A549 (cell line): ENCODE measurements around the gene GRM7. TPM values are rescaled to one million over a fixed set of nuclear protein-coding genes. Genes with fewer than 3 reads are reported as not detected.

Experiments used
- ATAC-seq, 2 experiments: fragments of 200-7000 bp in 1 of 2; fragments of >200 bp in 1 of 2; cut with Nextera tagmentation in 1 of 2; cut with Tn5 transposase in 1 of 2; 3 replicates each; pipeline versions ENCODE4 v1.8.0 to v1.9.1; 2018 to 2020; ENCODE audit warnings: mild to moderate bottlenecking in 1 of 2, moderate library complexity in 1 of 2
- CTCF ChIA-PET: fragments of 300-600 bp; sonication (Branson Sonifier 250); formaldehyde crosslinking; extraction: SDS; loops from one replicate; lab custom pipeline; 2021; ENCODE audit warnings: antibody characterized with exemption, inconsistent platforms; lab: Yijun Ruan, JAX
- POLR2A ChIA-PET: fragments of 350-600 bp; formaldehyde crosslinking; extraction: SDS; loops from one replicate; lab custom pipeline; 2021; ENCODE audit warnings: antibody characterized with exemption, inconsistent platforms; lab: Yijun Ruan, JAX
- DNase-seq, 2 experiments: peaks; one replicate each; pipeline versions ENCODE4 v3.0.0 to v3.0.0-alpha.2; 2011 to 2016; ENCODE audit warnings: low read depth in 1 of 2, low spot score in 1 of 2
- FAIRE-seq: peaks from 2 replicates; lab custom pipeline; 2011; peaks lifted over from hg19 to GRCh38; lab: Jason Lieb, UNC
- H3K27ac ChIP-seq, 2 experiments: fragments of >200 bp; sonication (Bioruptor Twin); formaldehyde crosslinking; 3 replicates each; pipeline ENCODE4 v1.5.1; 2016 to 2017
- H3K4me1 ChIP-seq: fragments of >200 bp; sonication (Bioruptor Twin); formaldehyde crosslinking; 3 replicates; pipeline ENCODE4 v1.6.1; 2016
- H3K4me2 ChIP-seq: fragments of >200 bp; sonication (Bioruptor Twin); formaldehyde crosslinking; 3 replicates; pipeline ENCODE4 v1.6.1; 2016
- H3K4me3 ChIP-seq: fragments of >200 bp; sonication (Bioruptor Twin); formaldehyde crosslinking; 3 replicates; pipeline ENCODE4 v1.5.1; 2016
- H3K9me3 ChIP-seq: fragments of >200 bp; sonication (Bioruptor Twin); formaldehyde crosslinking; 3 replicates; pipeline ENCODE4 v1.6.1; 2016
- ATOH8 ChIP-seq: fragments of 250-450 bp; sonication (Bioruptor Pico); IDR thresholded peaks from 2 replicates; pipeline ENCODE4 v1.5.0; 2020; ENCODE audit warnings: low read depth, mild to moderate bottlenecking, moderate library complexity
- BCL3 ChIP-seq: fragments of >200 bp; sonication (Bioruptor Twin); formaldehyde crosslinking; IDR thresholded peaks from 3 replicates; pipeline ENCODE4 v1.6.1; 2016
- CBX2 ChIP-seq: fragments of 200-600 bp; sonication (generic); IDR thresholded peaks from 2 replicates; pipeline ENCODE4 v1.6.1; 2016; ENCODE audit warnings: low read depth, mild to moderate bottlenecking, borderline replicate concordance
- CEBPB ChIP-seq, 2 experiments: fragments of >200 bp in 1 of 2; sonication (Bioruptor Twin) in 1 of 2; formaldehyde crosslinking in 1 of 2; IDR thresholded peaks; 2 replicates each; pipeline ENCODE4 v1.6.1; 2012 to 2016
- CHD2 ChIP-seq: fragments of 150-350 bp; IDR thresholded peaks from 2 replicates; pipeline ENCODE4 v1.6.1; 2014; ENCODE audit warnings: low read length; ENCODE audit not compliant: partially characterized antibody
- CHD4 ChIP-seq: fragments of 200-600 bp; sonication (generic); IDR thresholded peaks from 2 replicates; pipeline ENCODE4 v1.6.1; 2016; ENCODE audit warnings: antibody characterized with exemption, mild to moderate bottlenecking, borderline replicate concordance
- CTCF ChIP-seq: fragments of >200 bp; sonication (Bioruptor Twin); formaldehyde crosslinking; IDR thresholded peaks from 3 replicates; pipeline ENCODE4 v1.5.1; 2016
- E2F6 ChIP-seq: IDR thresholded peaks from 2 replicates; pipeline ENCODE4 v1.6.1; 2012; ENCODE audit warnings: low read depth, borderline replicate concordance
- EHF ChIP-seq: fragments of 250-450 bp; sonication (Bioruptor Pico); IDR thresholded peaks from 2 replicates; pipeline ENCODE4 v1.5.0; 2020; ENCODE audit warnings: mild to moderate bottlenecking
- EHMT2 ChIP-seq: fragments of 200-600 bp; sonication (generic); IDR thresholded peaks from 2 replicates; pipeline ENCODE4 v1.6.1; 2016; ENCODE audit warnings: antibody characterized with exemption, low read depth, mild to moderate bottlenecking, moderate library complexity
- ESRRA ChIP-seq: fragments of 150-350 bp; IDR thresholded peaks from 2 replicates; pipeline ENCODE4 v1.6.1; 2014; ENCODE audit warnings: mild to moderate bottlenecking, low read length, borderline replicate concordance
- FOSL2 ChIP-seq, 2 experiments: fragments of 450-650 bp in 1 of 2; fragments of >200 bp in 1 of 2; sonication (Bioruptor Twin) in 1 of 2; formaldehyde crosslinking; IDR thresholded peaks; 2 replicates each; pipeline versions ENCODE4 v1.5.0 to v1.6.1; 2016 to 2020; ENCODE audit warnings: mild to moderate bottlenecking in 1 of 2, moderate library complexity in 1 of 2
- FOXS1 ChIP-seq: fragments of 250-450 bp; sonication (Bioruptor Pico); IDR thresholded peaks from 2 replicates; pipeline ENCODE4 v1.5.0; 2020; ENCODE audit warnings: mild to moderate bottlenecking, moderate library complexity
- GATA3 ChIP-seq: IDR thresholded peaks from 2 replicates; pipeline ENCODE4 v1.6.1; 2012; ENCODE audit warnings: borderline replicate concordance
- HMGXB4 ChIP-seq: fragments of 250-450 bp; sonication (Bioruptor Pico); IDR thresholded peaks from 2 replicates; pipeline ENCODE4 v1.5.0; 2021; ENCODE audit warnings: mild to moderate bottlenecking, moderate library complexity, borderline replicate concordance
- JUN ChIP-seq, 2 experiments: fragments of >200 bp; sonication (Bioruptor Twin); formaldehyde crosslinking; IDR thresholded peaks; 2 replicates in 1 of 2; 3 replicates in 1 of 2; pipeline ENCODE4 v1.6.1; 2016 to 2017
- JUNB ChIP-seq: fragments of >200 bp; sonication (Bioruptor Twin); formaldehyde crosslinking; IDR thresholded peaks from 2 replicates; pipeline ENCODE4 v1.6.1; 2016
- MAFK ChIP-seq: fragments of 450-650 bp; IDR thresholded peaks from 2 replicates; pipeline ENCODE4 v1.6.1; 2014; ENCODE audit not compliant: partially characterized antibody
- MAZ ChIP-seq: fragments of 150-350 bp; IDR thresholded peaks from 2 replicates; pipeline ENCODE4 v1.6.1; 2014; ENCODE audit warnings: antibody characterized with exemption, low read depth, low read length, borderline replicate concordance
- NFE2L2 ChIP-seq: fragments of 150-350 bp; conservative IDR thresholded peaks from 2 replicates; pipeline ENCODE4 v1.6.1; 2014; ENCODE audit warnings: low read length
- NPAS2 ChIP-seq: fragments of 250-450 bp; sonication (Bioruptor Pico); IDR thresholded peaks from 2 replicates; pipeline ENCODE4 v1.8.0; 2022; ENCODE audit warnings: mild to moderate bottlenecking, moderate library complexity, borderline replicate concordance
- POLR2A ChIP-seq: IDR thresholded peaks from 2 replicates; pipeline ENCODE4 v1.6.1; 2012; ENCODE audit warnings: mild to moderate bottlenecking, low read length
- RAD21 ChIP-seq, 2 experiments: fragments of >200 bp in 1 of 2; sonication (Bioruptor Twin) in 1 of 2; formaldehyde crosslinking in 1 of 2; IDR thresholded peaks in 1 of 2; conservative IDR thresholded peaks in 1 of 2; 2 replicates in 1 of 2; 3 replicates in 1 of 2; pipeline ENCODE4 v1.6.1; 2012 to 2018; ENCODE audit warnings: inconsistent platforms in 1 of 2
- SMC3 ChIP-seq: fragments of >200 bp; sonication (Bioruptor Twin); formaldehyde crosslinking; IDR thresholded peaks from 3 replicates; pipeline ENCODE4 v1.6.1; 2018; ENCODE audit warnings: inconsistent platforms
- SREBF2 ChIP-seq: fragments of 450-650 bp; IDR thresholded peaks from 2 replicates; pipeline ENCODE4 v1.6.1; 2014; ENCODE audit warnings: mild to moderate bottlenecking, moderate library complexity
- TP53 ChIP-seq: fragments of 250-450 bp; sonication (Bioruptor Pico); IDR thresholded peaks from 2 replicates; pipeline ENCODE4 v1.5.0; 2021; ENCODE audit warnings: mild to moderate bottlenecking, moderate library complexity
- ZC3H11A ChIP-seq: fragments of 450-650 bp; IDR thresholded peaks from 2 replicates; pipeline ENCODE4 v1.6.1; 2014; ENCODE audit warnings: antibody characterized with exemption, mild to moderate bottlenecking
- ZFP36 ChIP-seq: fragments of 450-650 bp; IDR thresholded peaks from 2 replicates; pipeline ENCODE4 v1.6.1; 2014; ENCODE audit warnings: borderline replicate concordance; ENCODE audit not compliant: partially characterized antibody
- ZNF302 ChIP-seq: fragments of 250-450 bp; sonication (Bioruptor Pico); IDR thresholded peaks from 2 replicates; pipeline ENCODE4 v1.9.0; 2021; ENCODE audit warnings: inconsistent platforms, mild to moderate bottlenecking, moderate library complexity
- ZSCAN20 ChIP-seq: fragments of 250-450 bp; sonication (Bioruptor Pico); IDR thresholded peaks from 2 replicates; pipeline ENCODE4 v1.8.0; 2022; ENCODE audit warnings: mild to moderate bottlenecking, moderate library complexity
- WGBS: methylation state at CpG from one replicate; pipeline ENCODE4 v1.1.6; 2017; ENCODE audit errors: missing lambda C conversion rate; 5-methylcytosine and 5-hydroxymethylcytosine counted together
- polyA plus RNA-seq, 4 experiments: library from polyadenylated mRNA; depleted of rRNA in 3 of 4; stranded (reverse); fragments of >200 nt; fragmentation: RNase III in 1 of 4; extraction: RNeasy Plus Mini Kit Qiagen cat#74134 plus additional on column Dnase treatment in 1 of 4; gene quantifications; 2 replicates in 3 of 4; 3 replicates in 1 of 4; pipeline ENCODE4 v1.2.3, GENCODE V29; 2011 to 2017

GRM7 gene
- polyA plus RNA-seq, 2 of the 4 experiments (the other 2 are of a cell fraction): not detected

- no peak overlapping the region for H3K4me2 ChIP-seq
- H3K4me1 ChIP-seq: no peaks in the 10 kb centered on the region
- H3K4me3 ChIP-seq: no peak overlapping the region
- no peak for FAIRE-seq
- H3K9me3 ChIP-seq: no peaks in the 10 kb centered on the region
- no peak overlapping the region for H3K27ac ChIP-seq
- 1% methylated on average over 4 of the region's 4 CpGs for WGBS
- ChIA-PET CTCF (no interaction called here), POLR2A (no interaction called here)
- TF ChIP-seq CHD4 (no peak), ZFP36 (no peak), CEBPB (IDR thresholded peaks at IDR 0.05) (no peak), EHMT2 (no peak), SMC3 (no peak), HMGXB4 (CRISPR knock-in tag) (no peak), GATA3 (no peak), ESRRA (no peak), CHD2 (no peak), E2F6 (no peak), BCL3 (no peak)
- no peak for ATAC-seq
- no peak for DNase-seq
Measured at GRCh38 chr3:7663771-7664170, 802.9 kb downstream of the GRM7 start.

- DNase-seq (no peak), FAIRE-seq (no peak), ATAC-seq (no peak)
- CTCF ChIA-PET: no interaction called here
- Histone ChIP-seq H3K4me3 (no peak overlapping the region), H3K9me3 (no peaks in the 10 kb centered on the region), H3K4me2 (no peak overlapping the region), H3K4me1 (no peaks in the 10 kb centered on the region), H3K27ac (no peak overlapping the region)
- 0% methylated on average over 1 of the region's 1 CpG for WGBS
- TF ChIP-seq CTCF (no peak), ZC3H11A (no peak), EHMT2 (no peak), NPAS2 (CRISPR knock-in tag) (no peak), EHF (CRISPR knock-in tag) (no peak), ZNF302 (CRISPR knock-in tag) (no peak), NFE2L2 (no peak), ZSCAN20 (no peak), JUN (IDR thresholded peaks at IDR 0.05) (no peak)
- POLR2A ChIA-PET: no interaction called here
Measured at GRCh38 chr3:7667774-7668173, 806.9 kb downstream of the GRM7 start.

GRCh38 chr3:7669641-7670040 is 808.7 kb downstream of the GRM7 start:
- Histone ChIP-seq H3K4me2 (no peak overlapping the region), H3K27ac (no peak overlapping the region), H3K9me3 (no peaks in the 10 kb centered on the region), H3K4me3 (no peak overlapping the region), H3K4me1 (no peaks in the 10 kb centered on the region)
- DNase-seq (no peak), ATAC-seq (no peak), FAIRE-seq (no peak)
- WGBS: 13% methylated on average over 3 of the region's 3 CpGs
- CTCF ChIA-PET: no interaction called here
- POLR2A ChIA-PET: no interaction called here
- TF ChIP-seq MAFK: no peak
- no peak for TF ChIP-seq ZSCAN20
- no peak for TF ChIP-seq RAD21 (conservative IDR thresholded peaks at IDR 0.05 in 1 of 2, IDR thresholded peaks at IDR 0.05 in 1 of 2)
- TF ChIP-seq TP53 (CRISPR knock-in tag): no peak
- TF ChIP-seq POLR2A: no peak
- TF ChIP-seq EHF (CRISPR knock-in tag): no peak
- TF ChIP-seq ATOH8 (CRISPR knock-in tag): no peak
- TF ChIP-seq MAZ: no peak
- TF ChIP-seq SREBF2: no peak
- no peak for TF ChIP-seq CBX2
- no peak for TF ChIP-seq FOXS1 (CRISPR knock-in tag)
- TF ChIP-seq FOSL2 (IDR thresholded peaks at IDR 0.05): no peak
- no peak for TF ChIP-seq FOSL2 (CRISPR knock-in tag; IDR thresholded peaks at IDR 0.05)
- TF ChIP-seq ESRRA: no peak
- no peak for TF ChIP-seq JUNB
